ENCODE results near the gene BUB1B.

DNA sequence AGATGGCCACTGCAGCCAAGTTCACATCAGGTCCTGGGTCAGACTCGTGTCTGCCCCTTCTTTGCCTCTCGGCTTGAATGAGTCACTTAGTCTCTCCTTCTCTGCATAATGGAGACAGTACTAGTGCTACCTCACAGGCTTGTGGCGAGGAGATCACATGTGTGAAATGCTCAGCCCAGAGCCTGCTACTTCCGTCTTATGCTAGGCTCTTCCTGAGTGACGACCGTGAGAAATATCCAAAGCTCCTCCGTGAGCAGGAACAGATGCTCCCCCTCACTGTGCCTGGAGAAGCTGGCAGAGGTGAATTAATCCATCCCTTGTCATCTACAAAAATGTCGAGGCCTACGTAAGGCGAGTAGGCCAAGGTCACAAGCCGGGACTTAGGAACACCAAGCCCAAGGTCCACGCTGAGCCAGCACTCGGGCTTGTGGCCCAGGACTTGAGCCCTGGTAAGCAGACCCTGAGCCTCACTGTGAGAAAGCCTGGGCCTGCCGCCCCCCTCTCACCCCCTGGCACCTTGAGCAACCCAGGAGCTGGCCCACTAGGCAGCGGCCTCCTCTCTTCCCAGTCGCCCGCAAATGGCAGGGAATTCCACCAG lies 95.9 kb downstream of the BUB1B start:
- TF ChIP-seq, protein P1, sequence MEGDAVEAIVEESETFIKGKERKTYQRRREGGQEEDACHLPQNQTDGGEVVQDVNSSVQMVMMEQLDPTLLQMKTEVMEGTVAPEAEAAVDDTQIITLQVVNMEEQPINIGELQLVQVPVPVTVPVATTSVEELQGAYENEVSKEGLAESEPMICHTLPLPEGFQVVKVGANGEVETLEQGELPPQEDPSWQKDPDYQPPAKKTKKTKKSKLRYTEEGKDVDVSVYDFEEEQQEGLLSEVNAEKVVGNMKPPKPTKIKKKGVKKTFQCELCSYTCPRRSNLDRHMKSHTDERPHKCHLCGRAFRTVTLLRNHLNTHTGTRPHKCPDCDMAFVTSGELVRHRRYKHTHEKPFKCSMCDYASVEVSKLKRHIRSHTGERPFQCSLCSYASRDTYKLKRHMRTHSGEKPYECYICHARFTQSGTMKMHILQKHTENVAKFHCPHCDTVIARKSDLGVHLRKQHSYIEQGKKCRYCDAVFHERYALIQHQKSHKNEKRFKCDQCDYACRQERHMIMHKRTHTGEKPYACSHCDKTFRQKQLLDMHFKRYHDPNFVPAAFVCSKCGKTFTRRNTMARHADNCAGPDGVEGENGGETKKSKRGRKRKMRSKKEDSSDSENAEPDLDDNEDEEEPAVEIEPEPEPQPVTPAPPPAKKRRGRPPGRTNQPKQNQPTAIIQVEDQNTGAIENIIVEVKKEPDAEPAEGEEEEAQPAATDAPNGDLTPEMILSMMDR (conservative IDR thresholded peaks at IDR 0.05): no peak
- no peak for TF ChIP-seq ZFX (IDR thresholded peaks at IDR 0.05)

Data from C4-2B (cell line).